ENCODE measurements around the gene CCSAP. TPM values are rescaled to one million over a fixed set of nuclear protein-coding genes. Genes with fewer than 3 reads are reported as not detected.

The CCSAP gene
- total and polyA plus RNA-seq, 2 experiments from 2014 or later, result 4.1 to 6.3 TPM

GRCh38 chr1:229364207-229365065 lies 21.6 kb upstream of the CCSAP start:
- H3K4me1 ChIP-seq (ENCODE audit: low read depth), result no peaks in the 10 kb centered on the region
- no peak for DNase-seq (ENCODE audit: low read depth in 1 of 2, low spot score in 1 of 2)
- no peaks in the 10 kb centered on the region for H3K9me3 ChIP-seq (ENCODE audit: low read depth)
- H3K4me3 ChIP-seq, result no peak overlapping the region
- no peak for TF ChIP-seq CTCF (IDR thresholded peaks at IDR 0.05; ENCODE audit: low read depth, low read length)
- no peak overlapping the region for H3K27ac ChIP-seq
- H3K36me3 ChIP-seq, result no peaks in the 10 kb centered on the region
- H3K27me3 ChIP-seq, result peaks cover 3% of the 10 kb centered on the region

GRCh38 chr1:229363723-229364122 lies 20.9 kb upstream of the CCSAP start:
- Histone ChIP-seq H3K36me3 (no peaks in the 10 kb centered on the region), H3K4me3 (no peak overlapping the region), H3K9me3 (ENCODE audit: low read depth) (no peaks in the 10 kb centered on the region), H3K27ac (no peak overlapping the region), H3K27me3 (peaks cover 3% of the 10 kb centered on the region), H3K4me1 (ENCODE audit: low read depth) (no peaks in the 10 kb centered on the region)
- no peak for TF ChIP-seq CTCF (IDR thresholded peaks at IDR 0.05; ENCODE audit: low read depth, low read length)
- no peak for DNase-seq (ENCODE audit: low read depth in 1 of 2, low spot score in 1 of 2)

GRCh38 chr1:229360420-229360819 lies 17.6 kb upstream of the CCSAP start:
- Histone ChIP-seq H3K9me3 (ENCODE audit: low read depth) (no peaks in the 10 kb centered on the region), H3K27me3 (peaks cover 3% of the 10 kb centered on the region), H3K4me3 (no peak overlapping the region), H3K4me1 (ENCODE audit: low read depth) (no peaks in the 10 kb centered on the region), H3K27ac (no peak overlapping the region), H3K36me3 (no peaks in the 10 kb centered on the region)
- no peak for DNase-seq (ENCODE audit: low read depth in 1 of 2, low spot score in 1 of 2)
- no peak for TF ChIP-seq CTCF (IDR thresholded peaks at IDR 0.05; ENCODE audit: low read depth, low read length)

GRCh38 chr1:229355661-229356060 lies 12.8 kb upstream of the CCSAP start:
- Histone ChIP-seq H3K4me1 (ENCODE audit: low read depth) (no peaks in the 10 kb centered on the region), H3K27me3 (no peaks in the 10 kb centered on the region), H3K36me3 (no peaks in the 10 kb centered on the region), H3K9me3 (ENCODE audit: low read depth) (no peaks in the 10 kb centered on the region), H3K27ac (no peak overlapping the region), H3K4me3 (no peak overlapping the region)
- no peak for TF ChIP-seq CTCF (IDR thresholded peaks at IDR 0.05; ENCODE audit: low read depth, low read length)
- DNase-seq (ENCODE audit: low read depth in 1 of 2, low spot score in 1 of 2), result no peak

- no peak overlapping the region for H3K4me3 ChIP-seq
- no peaks in the 10 kb centered on the region for H3K27me3 ChIP-seq
- no peaks in the 10 kb centered on the region for H3K36me3 ChIP-seq
- H3K4me1 ChIP-seq (ENCODE audit: low read depth), result no peaks in the 10 kb centered on the region
- H3K27ac ChIP-seq, result no peak overlapping the region
- no peak for DNase-seq (ENCODE audit: low read depth in 1 of 2, low spot score in 1 of 2)
- H3K9me3 ChIP-seq (ENCODE audit: low read depth), result no peaks in the 10 kb centered on the region
- TF ChIP-seq CTCF (IDR thresholded peaks at IDR 0.05; ENCODE audit: low read depth, low read length), result no peak
Measured at GRCh38 chr1:229354226-229354625, 11.4 kb upstream of the CCSAP start.

All from cardiac muscle cell (in vitro differentiated cells and primary cell).